SK-N-MC (cell line): ENCODE results near the gene ACSBG1.

Source experiments
- EZH2 ChIP-seq: fragments of 200-600 bp; sonication (generic); IDR thresholded peaks from one replicate; pipeline ENCODE4 v1.6.1; 2017; ENCODE audit warnings: antibody characterized with exemption
- POLR2AphosphoS5 ChIP-seq: IDR thresholded peaks from 2 replicates; pipeline ENCODE4 v1.6.1; 2012; ENCODE audit warnings: mild to moderate bottlenecking, low read depth, low read length, borderline replicate concordance

DNA sequence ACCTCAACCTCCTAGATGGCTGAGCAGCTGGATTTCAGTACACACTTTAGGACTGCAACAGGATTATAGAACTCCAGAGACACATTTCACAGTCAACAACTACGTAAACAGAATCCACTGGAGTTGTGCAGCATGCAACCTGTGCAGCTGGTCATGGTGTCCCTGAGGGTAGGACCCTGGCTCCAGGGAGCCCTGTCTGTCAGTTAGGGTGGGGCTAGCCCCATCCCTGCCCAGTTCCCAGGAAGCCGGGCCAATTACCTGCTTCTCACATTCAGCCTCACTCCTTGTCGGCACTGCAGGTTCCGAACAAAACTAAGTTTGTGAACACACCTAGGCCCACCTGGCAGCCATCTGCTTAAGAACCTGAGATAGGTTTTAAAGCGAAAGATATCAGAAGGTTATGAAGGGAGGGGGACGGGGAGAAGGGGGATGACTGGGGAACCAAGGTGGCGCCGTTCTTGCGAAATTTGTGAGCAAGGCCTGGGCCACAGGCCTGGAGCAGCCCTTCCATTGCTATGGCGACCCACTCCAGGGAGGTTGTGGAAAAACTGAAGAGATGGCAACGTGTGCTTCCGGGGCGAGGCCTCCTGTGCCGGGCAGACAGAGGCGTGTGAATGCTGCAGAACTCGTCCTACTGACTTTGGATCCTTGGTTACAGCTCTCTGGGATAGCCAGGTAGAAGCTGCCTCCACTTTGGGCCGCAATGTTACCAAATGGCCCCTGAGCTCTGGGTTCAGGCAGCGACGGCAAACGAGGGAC lies 25.3 kb downstream of the ACSBG1 start:
- TF ChIP-seq EZH2, result no peak
- no peak for TF ChIP-seq POLR2AphosphoS5
